Middle frontal gyrus (tissue), 1 donor: Measurements from ENCODE around the gene TBC1D32.
A peak's percentile ranks its signal among the peaks of the same experiment; 100 is the strongest.
"Not testable (repeated sequence)": the region's sequence is repeated elsewhere in the genome, so short reads cannot be mapped to it uniquely, and the experiment has no call there.

Experiments
- DNase-seq: peaks from one replicate; pipeline ENCODE4 v3.0.0-alpha.2; 2015; ENCODE audit warnings: low spot score; ENCODE audit errors: extremely low spot score

Gene TBC1D32

GRCh38 chr6:121334299-121335086 is at the start of gene TBC1D32:
Gene TBC1D32 (minus strand): TSS chr6:121334480. CDS start chr6:121334430, 50 bp downstream.
- peak; percentile 84 for DNase-seq

- DNase-seq, result no peak
Observed at GRCh38 chr6:121383478-121383877, 49.2 kb upstream of the TBC1D32 start.

- no peak for DNase-seq
Observed at GRCh38 chr6:121382467-121383121, 48.3 kb upstream of the TBC1D32 start.

- DNase-seq, result no peak
Observed at GRCh38 chr6:121376411-121376810, 42.1 kb upstream of the TBC1D32 start.

- not testable (repeated sequence) for DNase-seq
Observed at GRCh38 chr6:121374219-121374618, 39.9 kb upstream of the TBC1D32 start.

GRCh38 chr6:121365536-121366521 is 31.5 kb upstream of the TBC1D32 start:
- no peak for DNase-seq

- DNase-seq, result no peak
Observed at GRCh38 chr6:121356575-121356974, 22.3 kb upstream of the TBC1D32 start.

GRCh38 chr6:121354764-121355163 is 20.5 kb upstream of the TBC1D32 start:
- no peak for DNase-seq

- DNase-seq, result no peak
Observed at GRCh38 chr6:121352941-121353340, 18.7 kb upstream of the TBC1D32 start.

GRCh38 chr6:121351916-121352315 is 17.6 kb upstream of the TBC1D32 start:
- no peak for DNase-seq

GRCh38 chr6:121349596-121349995 is 15.3 kb upstream of the TBC1D32 start:
- DNase-seq, result no peak

- no peak for DNase-seq
Observed at GRCh38 chr6:121347484-121347883, 13.2 kb upstream of the TBC1D32 start.

- no peak for DNase-seq
Observed at GRCh38 chr6:121344539-121344938, 10.3 kb upstream of the TBC1D32 start.

GRCh38 chr6:121339639-121340226 is 5.5 kb upstream of the TBC1D32 start:
- DNase-seq, result no peak

- no peak for DNase-seq
Observed at GRCh38 chr6:121338956-121339355, 4.7 kb upstream of the TBC1D32 start.

- no peak for DNase-seq
Observed at GRCh38 chr6:121338366-121338765, 4.1 kb upstream of the TBC1D32 start.

GRCh38 chr6:121335087-121336008 is 1.1 kb upstream of the TBC1D32 start:
- no peak for DNase-seq

GRCh38 chr6:121333694-121334093 is 586 bp downstream of the TBC1D32 start:
- not testable (repeated sequence) for DNase-seq

- DNase-seq, result no peak
Observed at GRCh38 chr6:121333196-121333595, 1.1 kb downstream of the TBC1D32 start.

GRCh38 chr6:121330516-121330915 is 3.8 kb downstream of the TBC1D32 start:
- no peak for DNase-seq
